Activated T-cell treated with anti-CD3 and anti-CD28 coated beads for 4 hours (primary cell): ENCODE results near the gene RPL18.
"Not testable (repeated sequence)": the region's sequence is repeated elsewhere in the genome, so short reads cannot be mapped to it uniquely, and the experiment has no call there.

ENCODE experiments used
- DNase-seq: peaks from one replicate; pipeline ENCODE4 v3.0.0-alpha.2; 2020

Gene RPL18

GRCh38 chr19:48618916-48619691 lies at the start of gene RPL18, which contains the start of gene SPHK2:
Gene RPL18 (minus strand): TSS chr19:48619178. CDS start chr19:48619143, 35 bp downstream.
Gene SPHK2 (plus strand): TSS chr19:48619506. CDS start chr19:48620515, 1,009 bp downstream.
- DNase-seq: peak; percentile 92

GRCh38 chr19:48668761-48669160 lies 49.8 kb upstream of the RPL18 start:
- DNase-seq: no peak

GRCh38 chr19:48668332-48668731 lies 49.4 kb upstream of the RPL18 start:
- no peak for DNase-seq

GRCh38 chr19:48665786-48666185 lies 46.8 kb upstream of the RPL18 start:
- no peak for DNase-seq

DNA sequence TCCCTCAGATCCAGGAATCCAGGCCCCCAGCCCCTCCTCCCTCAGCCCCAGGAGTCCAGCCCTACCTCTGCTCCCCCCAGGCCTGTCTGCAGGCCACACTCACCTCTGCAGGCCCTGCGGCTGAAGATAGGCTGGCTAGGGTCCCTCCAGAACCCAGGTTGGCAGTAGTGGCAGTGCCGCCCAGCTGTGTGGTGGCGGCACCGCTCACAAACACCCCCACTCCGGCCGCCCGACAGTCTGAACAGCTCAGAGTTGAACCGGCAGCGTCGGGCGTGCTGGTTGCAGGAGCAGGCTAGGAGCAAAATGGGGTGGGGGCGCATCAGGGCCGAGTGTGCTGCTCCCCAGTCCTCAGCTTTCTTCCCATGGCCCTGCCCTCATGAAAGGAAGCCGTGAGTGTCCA lies 45.5 kb upstream of the RPL18 start:
- no peak for DNase-seq

DNA sequence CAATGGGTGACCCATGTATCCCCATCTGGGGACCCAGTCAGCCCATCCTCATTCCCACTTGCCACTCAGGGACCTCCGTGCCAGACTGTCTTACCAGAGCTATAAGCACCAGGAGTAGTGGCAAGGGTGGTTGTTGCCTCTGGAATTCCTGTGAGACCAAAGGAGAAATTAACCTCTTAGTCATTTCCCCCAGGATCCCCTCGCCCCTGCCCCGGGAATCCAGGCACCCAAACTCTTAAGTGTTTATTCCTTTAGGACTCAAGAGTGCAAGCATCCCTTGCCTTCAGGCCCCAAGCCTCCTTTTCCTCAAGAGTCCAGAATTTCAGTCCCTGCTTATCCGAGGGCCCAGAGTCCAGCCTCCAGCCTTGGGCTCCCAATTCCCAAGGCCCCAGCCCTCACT lies 44.7 kb upstream of the RPL18 start:
- DNase-seq: no peak

GRCh38 chr19:48661711-48662090 lies 42.7 kb upstream of the RPL18 start:
- DNase-seq: no peak

DNA sequence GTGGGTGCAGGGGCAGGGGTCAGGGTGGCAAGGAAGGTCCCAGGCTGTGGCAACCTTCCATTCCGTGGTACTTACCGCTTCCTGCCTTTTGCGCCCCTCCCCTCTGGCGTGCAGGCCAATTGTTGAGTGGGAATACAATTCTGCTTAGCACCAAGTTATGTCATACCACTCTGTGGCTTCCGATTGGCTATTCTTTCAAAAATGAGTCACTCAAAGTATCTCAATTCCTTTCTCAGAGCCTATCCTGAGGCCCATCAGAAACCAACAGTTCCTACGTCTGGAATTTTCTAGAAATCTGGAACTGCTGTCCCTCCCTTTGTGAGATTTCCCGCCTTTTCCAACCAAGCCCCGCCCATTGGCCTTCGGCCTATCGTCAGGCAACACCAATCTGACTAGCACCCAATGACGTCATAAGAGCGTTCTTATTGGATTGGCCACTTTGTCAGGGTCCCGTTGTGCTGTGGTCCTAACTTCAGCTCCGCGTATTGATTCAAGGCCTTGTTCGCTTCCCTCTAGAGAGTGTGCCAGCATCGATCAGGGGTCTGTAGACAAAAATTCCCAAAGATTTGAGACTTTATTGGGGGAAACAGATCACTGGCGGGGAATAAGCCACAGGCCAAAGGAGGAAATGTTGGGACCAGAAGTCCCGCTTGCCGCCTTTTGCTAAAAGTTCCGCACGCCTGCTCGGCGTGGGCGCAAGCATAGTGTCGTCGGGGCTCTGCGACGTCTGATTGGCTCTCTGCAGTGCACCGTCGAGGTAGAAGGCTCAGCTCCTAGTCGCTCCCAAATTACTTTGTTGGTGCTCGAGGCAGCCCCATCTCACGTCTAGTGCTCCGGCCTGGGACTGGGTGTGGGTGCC lies 42.1 kb upstream of the RPL18 start:
- DNase-seq: peak; percentile 68

DNA sequence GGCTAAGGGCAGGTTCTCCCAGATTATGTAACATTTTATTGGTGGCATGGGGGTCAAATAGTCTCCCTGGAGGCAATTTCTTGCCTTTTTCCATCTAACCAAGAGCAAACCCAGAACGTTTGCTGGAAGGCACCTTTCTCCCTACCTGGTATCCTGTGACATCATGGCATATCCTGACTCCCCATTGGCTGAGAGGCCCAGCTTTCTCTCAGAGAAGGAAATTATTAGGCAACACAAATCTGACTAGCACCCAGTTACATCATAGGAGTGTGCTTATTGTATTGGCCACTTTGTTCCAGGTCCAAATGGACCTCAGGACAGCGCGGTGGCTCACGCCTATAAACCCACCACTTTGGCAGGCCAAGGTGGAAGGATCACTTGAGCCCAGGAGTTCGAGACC lies 40.8 kb upstream of the RPL18 start:
- no peak for DNase-seq

DNA sequence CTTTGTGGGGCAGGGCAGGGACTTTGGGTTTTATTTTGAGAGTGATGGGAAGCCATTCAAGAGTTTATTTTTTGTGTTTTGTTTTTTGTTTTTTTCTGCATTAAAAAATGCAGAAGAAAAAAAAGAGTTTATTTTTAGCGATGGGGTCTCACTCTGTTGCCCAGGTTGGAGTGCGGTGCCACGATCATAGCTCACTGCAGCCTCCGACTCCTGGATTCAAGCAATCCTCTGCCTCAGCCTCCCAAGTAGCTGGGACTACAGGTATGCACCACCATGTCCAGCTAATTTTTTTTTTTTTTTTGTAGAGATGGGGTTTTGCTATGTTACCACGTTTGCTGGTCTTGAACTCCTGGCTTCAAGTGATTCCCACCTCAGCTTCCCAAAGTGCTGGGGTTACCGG lies 39.5 kb upstream of the RPL18 start:
- DNase-seq: no peak

DNA sequence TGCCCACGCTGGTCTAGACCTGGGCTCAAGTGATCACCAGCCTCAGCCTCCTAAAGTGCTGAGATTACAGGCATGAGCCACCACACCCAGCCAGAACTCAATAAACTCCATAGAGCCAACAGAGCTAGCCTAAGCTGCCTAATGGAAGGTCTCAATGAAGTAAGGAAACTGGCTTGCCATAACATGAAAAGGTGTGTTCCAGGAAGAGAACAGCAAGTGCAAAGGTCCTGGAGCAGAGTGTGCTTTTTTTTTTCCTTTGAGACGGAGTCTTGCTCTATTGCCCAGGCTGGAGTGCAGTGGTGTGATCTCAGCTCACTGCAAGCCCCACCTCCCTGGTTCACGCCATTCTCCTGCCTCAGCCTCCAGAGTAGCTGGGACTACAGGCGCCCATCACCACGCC lies 38.9 kb upstream of the RPL18 start:
- DNase-seq: not testable (repeated sequence)

DNA sequence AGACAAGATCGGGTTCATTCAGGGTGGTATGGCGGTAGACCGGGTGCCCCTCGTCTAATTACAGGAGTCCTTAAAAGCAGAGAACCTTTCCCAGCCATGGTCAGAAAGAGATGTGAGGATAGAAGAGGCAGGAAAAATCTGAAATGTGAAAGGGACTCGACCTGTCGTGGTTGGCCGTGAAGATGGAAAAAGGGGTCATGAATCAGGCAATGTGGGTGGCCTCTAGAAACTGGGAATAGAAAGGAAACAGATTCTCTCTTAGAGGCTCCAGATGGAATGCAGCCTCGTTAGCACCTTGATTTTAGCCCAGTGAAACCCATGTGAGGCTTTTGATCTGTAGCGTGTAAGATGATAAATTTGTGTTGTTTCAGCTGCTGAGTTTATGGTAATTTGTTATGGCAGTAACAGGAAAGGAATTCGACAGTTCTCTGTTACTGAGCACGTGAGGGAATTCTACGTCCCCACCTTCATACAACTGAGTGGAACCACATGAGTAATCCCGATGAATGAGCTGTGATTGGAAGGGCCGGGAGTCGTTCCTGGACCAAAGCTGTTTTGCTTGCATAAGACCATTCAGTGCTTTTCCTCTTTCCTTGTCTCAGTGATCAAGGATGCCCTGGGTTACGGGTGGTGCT lies 38.0 kb upstream of the RPL18 start:
- no peak for DNase-seq

DNA sequence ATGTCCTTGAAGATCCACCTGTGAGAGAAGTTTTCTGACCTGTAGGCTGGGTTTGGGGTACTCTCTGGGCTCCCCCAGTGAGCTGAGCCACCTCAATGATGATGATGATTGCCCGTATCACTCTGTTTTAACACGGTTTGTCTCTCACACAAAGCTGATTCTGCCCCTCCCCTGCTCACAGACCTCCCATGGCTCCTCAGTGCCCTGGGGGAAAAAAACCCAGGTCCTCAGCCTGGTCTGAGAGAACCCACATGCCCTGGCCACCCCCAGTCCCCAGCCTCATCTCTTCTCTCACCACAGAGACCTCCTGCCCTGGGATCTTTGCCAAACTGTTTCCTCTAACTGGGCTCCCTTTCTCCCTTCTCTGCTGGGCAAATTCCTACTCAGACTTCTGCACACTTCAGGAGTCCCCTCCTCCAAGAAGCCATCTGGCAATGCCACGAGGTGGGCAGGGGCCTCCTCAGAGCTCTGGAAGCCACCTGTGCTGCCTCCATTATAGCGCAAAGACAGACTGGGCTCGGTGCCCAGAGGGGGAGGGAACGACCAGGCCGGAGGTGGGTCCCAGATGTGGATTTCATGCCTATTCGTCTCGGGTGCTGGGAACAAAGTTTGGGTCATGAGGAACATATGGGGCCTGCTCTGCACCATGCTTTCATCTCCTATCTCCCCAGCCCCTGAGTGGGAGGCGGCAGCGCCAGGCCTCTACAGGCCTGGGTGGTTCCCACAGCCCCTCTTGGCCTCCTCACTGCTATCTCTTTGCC lies 35.5 kb upstream of the RPL18 start:
- no peak for DNase-seq

DNA sequence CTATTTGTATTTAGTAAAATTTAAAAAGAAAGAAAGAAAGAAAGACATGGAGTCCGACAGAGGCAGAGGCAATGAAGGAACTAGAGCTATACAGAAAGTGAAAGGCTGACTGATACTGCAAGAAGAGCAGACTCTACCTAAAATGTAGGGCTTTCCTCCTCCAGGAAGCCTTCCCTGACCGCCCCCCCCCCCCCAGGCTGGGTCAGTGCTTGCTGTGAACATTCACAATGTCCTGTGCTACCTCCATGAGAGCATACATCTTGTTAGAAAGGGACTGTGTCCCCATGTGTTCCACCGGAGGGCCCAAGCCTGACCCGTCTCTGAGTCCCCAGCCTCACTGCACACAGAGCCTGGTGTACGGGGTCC lies 32.7 kb upstream of the RPL18 start:
- DNase-seq: no peak

GRCh38 chr19:48650974-48651682 lies 32.1 kb upstream of the RPL18 start:
- DNase-seq: no peak

GRCh38 chr19:48648134-48648533 lies 29.2 kb upstream of the RPL18 start:
- no peak for DNase-seq

- DNase-seq: no peak
Observed at GRCh38 chr19:48646722-48647216, 27.8 kb upstream of the RPL18 start.

- DNase-seq: peak; percentile 87
Observed at GRCh38 chr19:48646001-48646721, 27.2 kb upstream of the RPL18 start, which contains the start of gene CA11. Gene CA11 (minus strand): TSS chr19:48646187. CDS start chr19:48645632, 555 bp downstream.

- no peak for DNase-seq
Observed at GRCh38 chr19:48645620-48646000, 26.6 kb upstream of the RPL18 start.

GRCh38 chr19:48644839-48645619 lies 26.1 kb upstream of the RPL18 start:
- peak; percentile 62 for DNase-seq
